Neuronal stem cell (in vitro differentiated cells): ENCODE measurements around the gene MTHFD2L.

Source experiments
- DNase-seq: peaks from one replicate; pipeline ENCODE4 v3.0.0-alpha.2; 2013; ENCODE audit warnings: low spot score
- H2AFZ ChIP-seq: one replicate; pipeline ENCODE4 v1.6.1; 2013; ENCODE audit warnings: mild to moderate bottlenecking, low read length, inconsistent platforms
- H2AK5ac ChIP-seq: 2 replicates; pipeline ENCODE4 v1.6.1; 2013; ENCODE audit warnings: low read depth, mild to moderate bottlenecking, inconsistent platforms, low read length, moderate library complexity, mixed read lengths
- H2BK120ac ChIP-seq: 2 replicates; pipeline ENCODE4 v1.6.1; 2013; ENCODE audit warnings: low read depth, mild to moderate bottlenecking, inconsistent platforms, low read length, moderate library complexity, mixed read lengths
- H2BK12ac ChIP-seq: one replicate; pipeline ENCODE4 v1.6.1; 2013; ENCODE audit warnings: low read length, inconsistent platforms
- H2BK15ac ChIP-seq: 2 replicates; pipeline ENCODE4 v1.6.1; 2013; ENCODE audit warnings: mild to moderate bottlenecking, low read length, inconsistent platforms, mixed read lengths
- H2BK5ac ChIP-seq: one replicate; pipeline ENCODE4 v1.6.1; 2013; ENCODE audit warnings: inconsistent platforms, mild to moderate bottlenecking, low read length, moderate library complexity
- H3K14ac ChIP-seq: one replicate; pipeline ENCODE4 v1.6.1; 2013; ENCODE audit warnings: low read length, inconsistent platforms
- H3K18ac ChIP-seq: 2 replicates; pipeline ENCODE4 v1.6.1; 2013; ENCODE audit warnings: low read length, inconsistent platforms
- H3K23ac ChIP-seq: 2 replicates; pipeline ENCODE4 v1.6.1; 2013; ENCODE audit warnings: low read depth, mild to moderate bottlenecking, mixed read lengths, low read length, inconsistent platforms; ENCODE audit not compliant: poor library complexity
- H3K27ac ChIP-seq: replicated peaks from 3 replicates; pipeline ENCODE4 v1.5.1; 2013; ENCODE audit warnings: low read length, inconsistent platforms
- H3K27me3 ChIP-seq, 3 experiments: 2 replicates each; pipeline ENCODE4 v1.6.1; 2013; ENCODE audit warnings: low read length in 3 of 3, mild to moderate bottlenecking in 2 of 3, inconsistent platforms in 1 of 3, low read depth in 1 of 3, mixed read lengths in 1 of 3, moderate library complexity in 1 of 3; ENCODE audit not compliant: control insufficient read depth in 3 of 3, insufficient read depth in 3 of 3
- H3K36me3 ChIP-seq, 2 donors: replicated peaks in 1 of 2; 2 replicates each; pipeline ENCODE4 v1.6.1; 2013; ENCODE audit warnings: low read length in 2 of 2; ENCODE audit not compliant: control insufficient read depth in 2 of 2, insufficient read depth in 2 of 2
- H3K4ac ChIP-seq: 2 replicates; pipeline ENCODE4 v1.6.1; 2013; ENCODE audit warnings: inconsistent platforms, mild to moderate bottlenecking, low read length, moderate library complexity
- H3K4me1 ChIP-seq, 2 donors: 1 replicate in 1 of 2; 2 replicates in 1 of 2; pipeline ENCODE4 v1.6.1; 2013; ENCODE audit warnings: low read length in 2 of 2, low read depth in 1 of 2; ENCODE audit not compliant: control insufficient read depth in 2 of 2, insufficient read depth in 1 of 2
- H3K4me2 ChIP-seq: one replicate; pipeline ENCODE4 v1.6.1; 2013; ENCODE audit warnings: mild to moderate bottlenecking, low read length, inconsistent platforms; ENCODE audit not compliant: insufficient read depth, poor library complexity, severe bottlenecking
- H3K4me3 ChIP-seq, 2 donors: 2 replicates each; pipeline ENCODE4 v1.5.1; 2013; ENCODE audit warnings: low read length in 2 of 2, mild to moderate bottlenecking in 2 of 2, inconsistent platforms in 1 of 2, moderate library complexity in 1 of 2
- H3K79me1 ChIP-seq: one replicate; pipeline ENCODE4 v1.6.1; 2013; ENCODE audit warnings: low read depth, mild to moderate bottlenecking, inconsistent platforms, low read length, moderate library complexity
- H3K9ac ChIP-seq: one replicate; pipeline ENCODE4 v1.6.1; 2013; ENCODE audit warnings: mild to moderate bottlenecking, low read depth, low read length, inconsistent platforms; ENCODE audit not compliant: poor library complexity
- H3K9me3 ChIP-seq, 2 donors: replicated peaks in 1 of 2; 2 replicates each; pipeline versions ENCODE3 to v1.6.1; 2013; ENCODE audit warnings: low read length in 2 of 2, mild to moderate bottlenecking in 2 of 2, inconsistent platforms in 1 of 2, low read depth in 1 of 2, mixed read lengths in 1 of 2, moderate library complexity in 1 of 2; ENCODE audit not compliant: control insufficient read depth in 2 of 2, insufficient read depth in 1 of 2
- H4K8ac ChIP-seq: one replicate; pipeline ENCODE4 v1.6.1; 2013; ENCODE audit warnings: low read depth, mild to moderate bottlenecking, inconsistent platforms, low read length, moderate library complexity
- H4K91ac ChIP-seq: one replicate; pipeline ENCODE4 v1.6.1; 2013; ENCODE audit warnings: low read length, low read depth, mild to moderate bottlenecking, inconsistent platforms; ENCODE audit not compliant: poor library complexity
- WGBS, 2 donors: extraction: QIAGEN DNeasy Blood & Tissue Kit; methylation state at CpG; one replicate each; pipeline ENCODE4 v1.1.7; 2013; ENCODE audit warnings: missing lambda C conversion rate in 2 of 2, mixed read lengths in 1 of 2; ENCODE audit not compliant: insufficient read length in 2 of 2, insufficient replicate concordance in 1 of 2; ENCODE audit errors: extremely low coverage in 2 of 2; 5-methylcytosine and 5-hydroxymethylcytosine counted together

MTHFD2L gene

GRCh38 chr4:74237425-74237966, 79.6 kb downstream of the MTHFD2L start:
- no CpG with 5 or more reads among the region's 3 CpGs for WGBS, 2 donors
- Histone ChIP-seq H2BK15ac (no peak overlapping the region), H3K27ac (no peak overlapping the region), H3K4ac (no peak overlapping the region), H2BK5ac (no peak overlapping the region), H3K4me3 (no peak overlapping the region), H2AFZ (no peak overlapping the region), H3K4me1 (no peaks in the 10 kb centered on the region), H3K27me3 (no peaks in the 10 kb centered on the region), H3K36me3 (no peaks in the 10 kb centered on the region), H3K18ac (no peak overlapping the region), H3K9me3 (no peaks in the 10 kb centered on the region), H4K91ac (no peak overlapping the region), H2AK5ac (no peak overlapping the region), H2BK120ac (no peak overlapping the region), H3K79me1 (no peaks in the 10 kb centered on the region), H4K8ac (no peak overlapping the region), H3K9ac (no peak overlapping the region), H2BK12ac (no peak overlapping the region), H3K23ac (no peak overlapping the region), H3K4me2 (no peak overlapping the region), H3K14ac (no peak overlapping the region)
- no peak for DNase-seq

GRCh38 chr4:74244049-74244448, 86.1 kb downstream of the MTHFD2L start:
- Histone ChIP-seq H2AFZ (no peak overlapping the region), H3K14ac (no peak overlapping the region), H2BK5ac (no peak overlapping the region), H3K23ac (no peak overlapping the region), H2BK15ac (no peak overlapping the region), H3K27ac (no peak overlapping the region), H3K4me3 (no peak overlapping the region), H3K27me3 (no peaks in the 10 kb centered on the region), H3K18ac (no peak overlapping the region), H4K91ac (no peak overlapping the region), H3K4me1 (no peaks in the 10 kb centered on the region), H3K9ac (no peak overlapping the region), H4K8ac (no peak overlapping the region), H3K4ac (no peak overlapping the region), H2BK12ac (no peak overlapping the region), H2AK5ac (no peak overlapping the region), H2BK120ac (no peak overlapping the region), H3K9me3 (no peaks in the 10 kb centered on the region), H3K36me3 (no peaks in the 10 kb centered on the region), H3K79me1 (no peaks in the 10 kb centered on the region), H3K4me2 (no peak overlapping the region)
- no peak for DNase-seq

GRCh38 chr4:74252933-74253332, 95.0 kb downstream of the MTHFD2L start:
- no peak overlapping the region for H3K18ac ChIP-seq
- H3K9me3 ChIP-seq: peaks cover 6 to 9% of the 10 kb centered on the region in 2 donors
- no peak overlapping the region for H3K23ac ChIP-seq
- no peak overlapping the region for H2AFZ ChIP-seq
- H3K79me1 ChIP-seq: peaks cover 2% of the 10 kb centered on the region
- H2BK5ac ChIP-seq: no peak overlapping the region
- no peak overlapping the region for H2BK15ac ChIP-seq
- H3K9ac ChIP-seq: no peak overlapping the region
- H2BK120ac ChIP-seq: no peak overlapping the region
- DNase-seq: no peak
- no peaks in the 10 kb centered on the region for H3K36me3 ChIP-seq
- H3K4me3 ChIP-seq: no peak overlapping the region
- H3K27ac ChIP-seq: no peak overlapping the region
- H3K4ac ChIP-seq: no peak overlapping the region
- H4K8ac ChIP-seq: no peak overlapping the region
- no peak overlapping the region for H3K4me2 ChIP-seq
- H2BK12ac ChIP-seq: no peak overlapping the region
- no peaks in the 10 kb centered on the region for H3K4me1 ChIP-seq
- H3K14ac ChIP-seq: no peak overlapping the region
- H4K91ac ChIP-seq: no peak overlapping the region
- no peaks in the 10 kb centered on the region for H3K27me3 ChIP-seq
- H2AK5ac ChIP-seq: no peak overlapping the region

- no peaks in the 10 kb centered on the region for H3K36me3 ChIP-seq
- H2BK15ac ChIP-seq: no peak overlapping the region
- H3K27ac ChIP-seq: no peak overlapping the region
- H3K14ac ChIP-seq: no peak overlapping the region
- H2AFZ ChIP-seq: no peak overlapping the region
- no peak overlapping the region for H2BK120ac ChIP-seq
- no peak overlapping the region for H3K18ac ChIP-seq
- WGBS, 2 donors: no CpG with 5 or more reads among the region's 1 CpG
- peaks cover 2% of the 10 kb centered on the region for H3K79me1 ChIP-seq
- no peak overlapping the region for H3K4me3 ChIP-seq
- no peak for DNase-seq
- no peak overlapping the region for H4K8ac ChIP-seq
- H3K9me3 ChIP-seq: peaks cover 6 to 9% of the 10 kb centered on the region in 2 donors
- H2AK5ac ChIP-seq: no peak overlapping the region
- no peaks in the 10 kb centered on the region for H3K27me3 ChIP-seq
- H3K4me1 ChIP-seq: no peaks in the 10 kb centered on the region
- H3K4ac ChIP-seq: no peak overlapping the region
- H3K9ac ChIP-seq: no peak overlapping the region
- H3K4me2 ChIP-seq: no peak overlapping the region
- no peak overlapping the region for H2BK5ac ChIP-seq
- no peak overlapping the region for H3K23ac ChIP-seq
- no peak overlapping the region for H4K91ac ChIP-seq
- H2BK12ac ChIP-seq: no peak overlapping the region
These were observed 96.5 kb downstream of the MTHFD2L start for GRCh38 chr4:74254386-74254785.
